Cardiac atrium fibroblast (primary cell): ENCODE results near the gene ZNF730. TPM values are rescaled to one million over a fixed set of nuclear protein-coding genes. Genes with fewer than 3 reads are reported as not detected.

Experiments
- total RNA-seq: library from RNA; depleted of rRNA; stranded (reverse); fragments of >200 nt; gene quantifications from 2 replicates; pipeline ENCODE4 v1.2.3, GENCODE V29; 2015

The ZNF730 gene
- 0.18 and 0.97 TPM in 2 replicates for total RNA-seq

GRCh38 chr19:23116802-23117571 lies at the start of gene ZNF730:
TSS of gene ZNF730 (plus strand) at chr19:23117025. CDS start at chr19:23117174, 149 bp downstream.

Other genes starting within 250 kb of the ZNF730 start
- not detected in 2 replicates for gene ZNF728, start 113.8 kb upstream of the ZNF730 start, total RNA-seq
- gene ZNF724, start 133.4 kb downstream of the ZNF730 start, total RNA-seq, result 1.8 TPM in 2 replicates